Naive thymus-derived CD4-positive, alpha-beta T cell (primary cell): ENCODE measurements around the gene ART4. TPM values are rescaled to one million over a fixed set of nuclear protein-coding genes. Genes with fewer than 3 reads are reported as not detected.

Source experiments
- ATAC-seq: fragments of 150-1000 bp; cut with Tn5 transposase; 2 replicates; pipeline ENCODE4 v1.10.0; 2021; ENCODE audit warnings: mild to moderate bottlenecking, moderate library complexity
- CTCF ChIA-PET: fragments of 350-600 bp; sonication (Branson Sonifier 250); formaldehyde crosslinking; loops from one replicate; lab custom pipeline; 2021; ENCODE audit warnings: antibody characterized with exemption; lab: Charles Lee
- POLR2A ChIA-PET: fragments of 350-600 bp; sonication (Branson Sonifier 250); formaldehyde crosslinking; loops from one replicate; lab custom pipeline; 2021; ENCODE audit warnings: antibody characterized with exemption, inconsistent platforms; lab: Charles Lee
- DNase-seq, 9 donors: peaks; one replicate each; pipeline versions ENCODE4 v3.0.0 to v3.0.0-alpha.2; 2020 to 2022; ENCODE audit warnings: mixed read lengths in 1 of 9
- H3K27ac ChIP-seq: one replicate; pipeline ENCODE4 v1.7.0; 2013; ENCODE audit warnings: mild to moderate bottlenecking, low read depth, low read length, moderate library complexity
- H3K27me3 ChIP-seq, 2 donors: one replicate each; pipeline ENCODE4 v1.7.0; 2013; ENCODE audit warnings: low read length in 2 of 2, mild to moderate bottlenecking in 2 of 2, moderate library complexity in 2 of 2; ENCODE audit not compliant: control insufficient read depth in 2 of 2, insufficient read depth in 2 of 2
- H3K36me3 ChIP-seq, 3 experiments: 1 replicate in 2 of 3; 2 replicates in 1 of 3; pipeline ENCODE4 v1.7.0; 2013; ENCODE audit warnings: low read length in 3 of 3, mild to moderate bottlenecking in 3 of 3, moderate library complexity in 1 of 3; ENCODE audit not compliant: insufficient read depth in 3 of 3, control insufficient read depth in 2 of 3
- H3K4me1 ChIP-seq, 2 donors: one replicate each; pipeline ENCODE4 v1.7.0; 2013; ENCODE audit warnings: low read length in 2 of 2, mild to moderate bottlenecking in 2 of 2, moderate library complexity in 1 of 2; ENCODE audit not compliant: control insufficient read depth in 2 of 2, insufficient read depth in 2 of 2
- H3K4me3 ChIP-seq: 2 replicates; pipeline ENCODE4 v1.7.0; 2013; ENCODE audit warnings: mild to moderate bottlenecking, low read length
- H3K9me3 ChIP-seq, 3 experiments: 1 replicate in 2 of 3; 2 replicates in 1 of 3; pipeline ENCODE4 v1.7.0; 2013; ENCODE audit warnings: low read length in 3 of 3; ENCODE audit not compliant: control insufficient read depth in 2 of 3
- H3K27ac Mint-ChIP-seq, 9 donors: one replicate each; pipeline ENCODE4 v1.8.0; 2020 to 2022; ENCODE audit warnings: mixed read lengths in 9 of 9, mild to moderate bottlenecking in 8 of 9, moderate library complexity in 5 of 9, inconsistent platforms in 2 of 9
- H3K27me3 Mint-ChIP-seq, 5 donors: one replicate each; pipeline ENCODE4 v1.8.0; 2021 to 2022; ENCODE audit warnings: mixed read lengths in 5 of 5, mild to moderate bottlenecking in 1 of 5
- H3K36me3 Mint-ChIP-seq, 5 donors: one replicate each; pipeline ENCODE4 v1.8.0; 2020 to 2022; ENCODE audit warnings: mixed read lengths in 5 of 5, mild to moderate bottlenecking in 3 of 5, inconsistent platforms in 1 of 5
- H3K4me1 Mint-ChIP-seq, 7 donors: one replicate each; pipeline ENCODE4 v1.8.0; 2020 to 2022; ENCODE audit warnings: mixed read lengths in 7 of 7, mild to moderate bottlenecking in 3 of 7, inconsistent platforms in 1 of 7
- H3K4me3 Mint-ChIP-seq, 10 donors: one replicate each; pipeline ENCODE4 v1.8.0; 2020 to 2022; ENCODE audit warnings: mild to moderate bottlenecking in 10 of 10, mixed read lengths in 10 of 10, moderate library complexity in 6 of 10, inconsistent platforms in 2 of 10
- H3K9me3 Mint-ChIP-seq, 11 donors: one replicate each; pipeline ENCODE4 v1.8.0; 2020 to 2022; ENCODE audit warnings: mixed read lengths in 11 of 11, mild to moderate bottlenecking in 4 of 11, inconsistent platforms in 1 of 11, moderate library complexity in 1 of 11
- intact Hi-C, 2 donors: fragments of 100-400 bp; cut with micrococcal nuclease; formaldehyde crosslinking; loops; one replicate each; pipeline ENCODE4 v1.15.1; 2023
- polyA plus RNA-seq, 2 donors: library from polyadenylated mRNA; unstranded; fragments of 300-500 nt; fragmentation: Illumina TruSeq; gene quantifications; one replicate each; pipeline ENCODE4 v1.2.3, GENCODE V29; 2021
- total RNA-seq, 6 experiments: library from RNA in 5 of 6; stranded (reverse) in 5 of 6; gene quantifications; 1 replicate in 5 of 6; 2 replicates in 1 of 6; pipeline ENCODE4 v1.2.3 and lab custom pipeline; 2021 to 2026

Gene ART4
- total and polyA plus RNA-seq, 7 experiments from 2014 or later = not detected

DNA sequence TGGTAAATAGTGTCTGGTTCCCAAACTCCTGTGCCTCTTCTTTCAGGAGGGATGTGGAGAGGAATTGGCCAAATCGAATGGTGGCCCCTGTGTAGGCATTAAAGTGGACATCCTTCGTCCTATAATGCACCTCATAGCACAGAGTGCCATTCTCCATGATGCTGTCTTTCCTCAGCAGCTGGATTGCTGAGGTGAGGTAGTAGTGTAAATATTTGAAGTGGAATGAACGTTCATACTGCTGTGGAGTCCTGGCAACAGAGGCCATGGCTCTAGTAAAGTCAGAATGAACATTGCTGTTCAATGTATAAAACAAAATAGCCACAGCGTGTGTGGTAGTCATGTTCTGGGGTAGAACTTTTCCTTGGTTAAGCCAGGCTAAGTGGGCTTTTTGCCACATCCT lies 2.7 kb downstream of the ART4 start:
- no peaks in the 10 kb centered on the region for H3K4me1 ChIP-seq
- no peak overlapping the region for H3K27ac ChIP-seq
- ATAC-seq (no peak), DNase-seq (no peak)
- Mint-ChIP-seq H3K27ac (no peak overlapping the region), H3K36me3 (peaks cover 0 to 6% (median 0%) of the 10 kb centered on the region in 5 donors), H3K4me1 (peaks cover 4 to 6% (median 6%) of the 10 kb centered on the region in 7 donors), H3K27me3 (peaks cover 13 to 27% (median 23%) of the 10 kb centered on the region in 5 donors), H3K4me3 (no peak overlapping the region), H3K9me3 (peaks cover 0 to 2% (median 0%) of the 10 kb centered on the region in 11 donors)
- no peaks in the 10 kb centered on the region for H3K9me3 ChIP-seq
- intact Hi-C loops = no loop called here
- no peaks in the 10 kb centered on the region for H3K27me3 ChIP-seq
- no peaks in the 10 kb centered on the region for H3K36me3 ChIP-seq
- ChIA-PET CTCF (interaction anchor here (0.6 to 0.9 kb wide), 2 partner anchors 155 to 429 kb away, joined by 3 read pairs; no protein-coding TSS in a partner anchor), POLR2A (no interaction called here)
- H3K4me3 ChIP-seq = no peak overlapping the region

DNA sequence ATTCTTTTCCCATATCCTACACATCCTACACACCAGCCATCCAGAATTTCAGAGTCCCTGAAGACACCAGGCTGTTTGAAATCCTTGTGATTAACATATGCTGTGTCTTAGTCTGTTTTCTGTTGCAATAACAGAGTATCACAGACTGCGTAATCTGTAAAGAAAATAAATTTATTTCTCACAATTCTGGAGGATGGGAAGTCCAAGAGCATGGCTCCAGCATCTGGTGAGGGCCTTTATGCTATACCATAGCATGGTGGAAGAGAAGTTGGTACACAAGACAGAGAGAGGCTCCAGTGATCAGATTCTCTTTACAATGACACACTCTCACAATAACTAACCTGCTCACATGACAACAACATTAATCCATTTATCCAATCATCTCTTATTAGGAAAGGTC lies 4.1 kb downstream of the ART4 start:
- DNase-seq = no peak
- CTCF ChIA-PET = no interaction called here
- H3K27me3 Mint-ChIP-seq = peaks cover 13 to 37% (median 32%) of the 10 kb centered on the region in 5 donors
- POLR2A ChIA-PET = interaction anchor here (0.6 kb wide), 1 partner anchor 101 kb away, joined by 3 read pairs; no protein-coding TSS in a partner anchor
- H3K27me3 ChIP-seq = no peaks in the 10 kb centered on the region
- no peak overlapping the region for H3K27ac Mint-ChIP-seq
- H3K9me3 Mint-ChIP-seq = peaks cover 0 to 2% (median 0%) of the 10 kb centered on the region in 11 donors
- ATAC-seq = no peak
- H3K4me3 Mint-ChIP-seq = no peak overlapping the region
- no peak overlapping the region for H3K27ac ChIP-seq
- no peaks in the 10 kb centered on the region for H3K9me3 ChIP-seq
- H3K36me3 Mint-ChIP-seq = peaks cover 0 to 6% (median 0%) of the 10 kb centered on the region in 5 donors
- intact Hi-C loops = no loop called here
- no peaks in the 10 kb centered on the region for H3K4me1 ChIP-seq
- H3K4me1 Mint-ChIP-seq = no peaks in the 10 kb centered on the region
- H3K36me3 ChIP-seq = no peaks in the 10 kb centered on the region
- no peak overlapping the region for H3K4me3 ChIP-seq

GRCh38 chr12:14836336-14837210 lies 6.8 kb downstream of the ART4 start:
- Mint-ChIP-seq H3K27me3 (peaks cover 26 to 47% (median 39%) of the 10 kb centered on the region in 5 donors), H3K9me3 (peaks cover 0 to 5% (median 0%) of the 10 kb centered on the region in 11 donors), H3K36me3 (peaks cover 0 to 9% (median 6%) of the 10 kb centered on the region in 5 donors), H3K4me1 (no peaks in the 10 kb centered on the region), H3K4me3 (no peak overlapping the region), H3K27ac (no peak overlapping the region)
- no peaks in the 10 kb centered on the region for H3K4me1 ChIP-seq
- ChIA-PET POLR2A (interaction anchor here (1.2 kb wide), 1 partner anchor 158 kb away, joined by 3 read pairs; no protein-coding TSS in a partner anchor), CTCF (interaction anchor here (0.7 kb wide), 1 partner anchor 797 kb away, joined by 3 read pairs; no protein-coding TSS in a partner anchor)
- ATAC-seq = no peak
- H3K36me3 ChIP-seq = no peaks in the 10 kb centered on the region
- intact Hi-C loops = loop anchor here in 1 of 2 donors (2.0 kb wide), 1 partner anchor 26 kb away; no protein-coding TSS in a partner anchor
- H3K9me3 ChIP-seq = no peaks in the 10 kb centered on the region
- H3K27me3 ChIP-seq = no peaks in the 10 kb centered on the region
- no peak overlapping the region for H3K27ac ChIP-seq
- DNase-seq = no peak
- H3K4me3 ChIP-seq = no peak overlapping the region

DNA sequence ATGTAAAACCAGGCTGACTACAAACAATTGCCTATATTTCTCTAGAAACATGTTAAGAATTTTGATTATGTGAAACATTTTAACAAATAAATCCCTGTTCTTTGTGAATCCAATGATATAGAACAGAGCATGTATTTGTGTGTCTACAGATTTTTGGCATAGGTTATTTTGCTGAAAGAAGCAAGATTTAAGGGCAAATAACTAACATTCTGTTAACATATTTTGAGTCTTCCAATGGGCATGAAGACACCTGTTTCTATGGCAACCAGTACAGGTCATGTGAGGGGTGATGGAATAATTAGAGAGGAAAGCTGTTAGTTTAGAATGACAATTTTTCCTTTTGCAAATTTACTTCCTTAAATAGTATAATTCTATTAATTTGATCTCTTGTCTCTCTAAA lies 8.8 kb downstream of the ART4 start:
- CTCF ChIA-PET = interaction anchor here (0.7 kb wide), 1 partner anchor 122 kb away, joined by 3 read pairs; no protein-coding TSS in a partner anchor
- H3K9me3 ChIP-seq = no peaks in the 10 kb centered on the region
- H3K36me3 ChIP-seq = no peaks in the 10 kb centered on the region
- Mint-ChIP-seq H3K36me3 (peaks cover 0 to 9% (median 4%) of the 10 kb centered on the region in 5 donors), H3K27ac (no peak overlapping the region), H3K9me3 (peaks cover 0 to 6% (median 0%) of the 10 kb centered on the region in 11 donors), H3K4me3 (no peak overlapping the region), H3K4me1 (no peaks in the 10 kb centered on the region), H3K27me3 (peaks cover 18 to 38% (median 31%) of the 10 kb centered on the region in 5 donors)
- intact Hi-C loops = no loop called here
- no peak for ATAC-seq
- POLR2A ChIA-PET = no interaction called here
- H3K27me3 ChIP-seq = no peaks in the 10 kb centered on the region
- no peak overlapping the region for H3K27ac ChIP-seq
- H3K4me1 ChIP-seq = no peaks in the 10 kb centered on the region
- no peak for DNase-seq
- no peak overlapping the region for H3K4me3 ChIP-seq

- ChIA-PET CTCF (interaction anchor here (0.7 kb wide), 1 partner anchor 123 kb away, joined by 3 read pairs; no protein-coding TSS in a partner anchor), POLR2A (interaction anchor here (0.8 kb wide), 1 partner anchor 129 kb away, joined by 4 read pairs; no protein-coding TSS in a partner anchor)
- DNase-seq = no peak
- Mint-ChIP-seq H3K9me3 (peaks cover 0 to 6% (median 0%) of the 10 kb centered on the region in 11 donors), H3K36me3 (peaks cover 0 to 9% (median 0%) of the 10 kb centered on the region in 5 donors), H3K4me3 (no peak overlapping the region), H3K4me1 (no peaks in the 10 kb centered on the region), H3K27me3 (peaks cover 13 to 33% (median 26%) of the 10 kb centered on the region in 5 donors), H3K27ac (no peak overlapping the region)
- intact Hi-C loops = no loop called here
- Histone ChIP-seq H3K27ac (no peak overlapping the region), H3K4me3 (no peak overlapping the region), H3K4me1 (no peaks in the 10 kb centered on the region), H3K27me3 (no peaks in the 10 kb centered on the region), H3K36me3 (no peaks in the 10 kb centered on the region), H3K9me3 (no peaks in the 10 kb centered on the region)
- ATAC-seq = no peak
These were observed 9.4 kb downstream of the ART4 start for GRCh38 chr12:14833952-14834351.

- no peaks in the 10 kb centered on the region for H3K4me1 ChIP-seq
- no peak overlapping the region for H3K27ac Mint-ChIP-seq
- POLR2A ChIA-PET = interaction anchor here (0.8 kb wide), 1 partner anchor 129 kb away, joined by 4 read pairs; no protein-coding TSS in a partner anchor
- no peak overlapping the region for H3K4me3 Mint-ChIP-seq
- H3K27me3 ChIP-seq = no peaks in the 10 kb centered on the region
- H3K4me3 ChIP-seq = no peak overlapping the region
- intact Hi-C loops = no loop called here
- ATAC-seq (no peak), DNase-seq (no peak)
- no peaks in the 10 kb centered on the region for H3K4me1 Mint-ChIP-seq
- no peak overlapping the region for H3K27ac ChIP-seq
- H3K9me3 Mint-ChIP-seq = peaks cover 0 to 6% (median 0%) of the 10 kb centered on the region in 11 donors
- no peaks in the 10 kb centered on the region for H3K9me3 ChIP-seq
- CTCF ChIA-PET = interaction anchor here (1.3 kb wide), 1 partner anchor 12 kb away, joined by 4 read pairs; no protein-coding TSS in a partner anchor
- peaks cover 0 to 9% (median 0%) of the 10 kb centered on the region in 5 donors for H3K36me3 Mint-ChIP-seq
- no peaks in the 10 kb centered on the region for H3K36me3 ChIP-seq
- peaks cover 13 to 32% (median 26%) of the 10 kb centered on the region in 5 donors for H3K27me3 Mint-ChIP-seq
These were observed 10.0 kb downstream of the ART4 start for GRCh38 chr12:14833336-14833735.
